Pericardium fibroblast (primary cell): Measurements from ENCODE around the gene HNRNPA1L2. TPM values are rescaled to one million over a fixed set of nuclear protein-coding genes. Genes with fewer than 3 reads are reported as not detected.

Experiments
- total RNA-seq: library from RNA; depleted of rRNA; stranded (reverse); fragments of >200 nt; gene quantifications from 2 replicates; pipeline ENCODE4 v1.2.3, GENCODE V29; 2015

The HNRNPA1L2 gene
- total RNA-seq, result 1.1 and 2.4 TPM in 2 replicates

GRCh38 chr13:52642131-52642530 is at the start of gene HNRNPA1L2:
Gene HNRNPA1L2 (plus strand): TSS chr13:52642431. CDS start chr13:52642493, 62 bp downstream.

GRCh38 chr13:52652196-52652979 is 10.2 kb downstream of the HNRNPA1L2 start, which contains the start of gene SUGT1:
Gene SUGT1 (plus strand): TSS chr13:52652836. CDS start chr13:52652921, 85 bp downstream.

Other genes starting within 250 kb of the HNRNPA1L2 start
- gene THSD1, start 236.3 kb upstream of the HNRNPA1L2 start, total RNA-seq, result 3.0 and 5.6 TPM in 2 replicates
- 15.4 and 25.6 TPM in 2 replicates for gene VPS36, start 191.8 kb upstream of the HNRNPA1L2 start, total RNA-seq
- 3.1 and 5.3 TPM in 2 replicates for gene CKAP2, start 187.0 kb upstream of the HNRNPA1L2 start, total RNA-seq
- gene SUGT1, start 10.4 kb downstream of the HNRNPA1L2 start, total RNA-seq, result 19.6 and 30.8 TPM in 2 replicates
- gene CNMD, start 97.4 kb downstream of the HNRNPA1L2 start, total RNA-seq, result not detected in 2 replicates
- not detected in 2 replicates for gene PCDH8, start 206.2 kb downstream of the HNRNPA1L2 start, total RNA-seq